SK-N-SH treated with all-trans-retinoic acid at 6 μM for 48 hours (cell line): ENCODE measurements around the gene MSX1.

Source experiments
- ATAC-seq: fragments of 200-7000 bp; cut with Tn5 transposase; 3 replicates; pipeline ENCODE4 v1.9.1; 2020; ENCODE audit warnings: mild to moderate bottlenecking, moderate library complexity
- ARNTL ChIP-seq: fragments of 450-650 bp; formaldehyde crosslinking; IDR thresholded peaks from 2 replicates; pipeline ENCODE4 v1.5.0; 2020; ENCODE audit warnings: low read depth, mild to moderate bottlenecking, moderate library complexity, borderline replicate concordance
- BACH2 ChIP-seq: fragments of 250-450 bp; sonication (Bioruptor Pico); IDR thresholded peaks from 2 replicates; pipeline ENCODE4 v1.9.0; 2021; ENCODE audit warnings: mild to moderate bottlenecking, borderline replicate concordance
- CREB5 ChIP-seq: fragments of 250-450 bp; sonication (Bioruptor Pico); IDR thresholded peaks from 2 replicates; pipeline ENCODE4 v1.5.1; 2020; ENCODE audit warnings: low read depth, mild to moderate bottlenecking, moderate library complexity
- CSDC2 ChIP-seq: fragments of 250-450 bp; sonication (Bioruptor Pico); IDR thresholded peaks from 2 replicates; pipeline ENCODE4 v1.5.0; 2020; ENCODE audit warnings: mild to moderate bottlenecking, moderate library complexity
- GLIS3 ChIP-seq: fragments of 250-450 bp; sonication (Bioruptor Pico); IDR thresholded peaks from 2 replicates; pipeline ENCODE4 v1.5.0; 2020; ENCODE audit warnings: mild to moderate bottlenecking, moderate library complexity
- OSR1 ChIP-seq: fragments of 250-450 bp; sonication (Bioruptor Pico); IDR thresholded peaks from 2 replicates; pipeline ENCODE4 v1.8.0; 2022; ENCODE audit warnings: moderate library complexity, mild to moderate bottlenecking, inconsistent platforms
- PATZ1 ChIP-seq: fragments of 250-450 bp; sonication (Bioruptor Pico); IDR thresholded peaks from 2 replicates; pipeline ENCODE4 v1.8.0; 2020; ENCODE audit warnings: mild to moderate bottlenecking, moderate library complexity, borderline replicate concordance
- POU6F1 ChIP-seq: fragments of 250-450 bp; sonication (Bioruptor Pico); IDR thresholded peaks from 2 replicates; pipeline ENCODE4 v1.8.0; 2021; ENCODE audit warnings: low read depth, mild to moderate bottlenecking, moderate library complexity, borderline replicate concordance
- PPARA ChIP-seq: fragments of 250-450 bp; sonication (Bioruptor Pico); IDR thresholded peaks from 2 replicates; pipeline ENCODE4 v1.5.0; 2020; ENCODE audit warnings: mild to moderate bottlenecking, borderline replicate concordance
- RARB ChIP-seq: fragments of 250-450 bp; sonication (Bioruptor Pico); IDR thresholded peaks from 2 replicates; pipeline ENCODE4 v1.8.0; 2021; ENCODE audit warnings: mild to moderate bottlenecking, moderate library complexity
- SNAI2 ChIP-seq: fragments of 250-450 bp; sonication (Bioruptor Pico); IDR thresholded peaks from 2 replicates; pipeline ENCODE4 v1.5.0; 2020; ENCODE audit warnings: mild to moderate bottlenecking, moderate library complexity
- TCF4 ChIP-seq: fragments of 250-450 bp; sonication (Bioruptor Pico); IDR thresholded peaks from 2 replicates; pipeline ENCODE4 v1.8.0; 2021; ENCODE audit warnings: mild to moderate bottlenecking, moderate library complexity, borderline replicate concordance
- TSHZ2 ChIP-seq: fragments of 250-450 bp; sonication (Bioruptor Pico); IDR thresholded peaks from 2 replicates; pipeline ENCODE4 v1.5.0; 2020; ENCODE audit warnings: mild to moderate bottlenecking, moderate library complexity
- ZC3H10 ChIP-seq: fragments of 250-450 bp; sonication (Bioruptor Pico); IDR thresholded peaks from 2 replicates; pipeline ENCODE4 v1.5.1; 2021; ENCODE audit warnings: mild to moderate bottlenecking, moderate library complexity
- ZFP3 ChIP-seq: fragments of 250-450 bp; sonication (Bioruptor Pico); IDR thresholded peaks from 2 replicates; pipeline ENCODE4 v1.5.0; 2020; ENCODE audit warnings: mild to moderate bottlenecking, moderate library complexity
- ZFP30 ChIP-seq: fragments of 450-650 bp; formaldehyde crosslinking; IDR thresholded peaks from 2 replicates; pipeline ENCODE4 v1.5.0; 2022; ENCODE audit warnings: mild to moderate bottlenecking, moderate library complexity
- ZNF565 ChIP-seq: fragments of 450-650 bp; formaldehyde crosslinking; conservative IDR thresholded peaks from 2 replicates; pipeline ENCODE4 v1.5.0; 2020; ENCODE audit warnings: low read depth, mild to moderate bottlenecking, moderate library complexity
- ZNF70 ChIP-seq: fragments of 450-650 bp; formaldehyde crosslinking; IDR thresholded peaks from 2 replicates; pipeline ENCODE4 v1.5.0; 2020; ENCODE audit warnings: mild to moderate bottlenecking, moderate library complexity
- ZNF8 ChIP-seq: fragments of 450-650 bp; formaldehyde crosslinking; IDR thresholded peaks from 2 replicates; pipeline ENCODE4 v1.5.0; 2020; ENCODE audit warnings: mild to moderate bottlenecking, moderate library complexity
- TF ChIP-seq, protein P1 (sequence below): fragments of 250-450 bp; sonication (Bioruptor Pico); IDR thresholded peaks from 2 replicates; pipeline ENCODE4 v1.5.1; 2021; ENCODE audit warnings: mild to moderate bottlenecking, moderate library complexity

Gene MSX1

GRCh38 chr4:4889781-4890180 is 30.3 kb downstream of the MSX1 start (continued):
- TF ChIP-seq PPARA (CRISPR knock-in tag) = no peak
- no peak for TF ChIP-seq ZNF8 (CRISPR knock-in tag)
- no peak for TF ChIP-seq ZNF565 (CRISPR knock-in tag)
- TF ChIP-seq ZFP30 (CRISPR knock-in tag) = no peak
- no peak for TF ChIP-seq CSDC2 (CRISPR knock-in tag)
- TF ChIP-seq BACH2 = no peak
- TF ChIP-seq ZC3H10 = no peak
- TF ChIP-seq TCF4 (CRISPR knock-in tag) = no peak

DNA sequence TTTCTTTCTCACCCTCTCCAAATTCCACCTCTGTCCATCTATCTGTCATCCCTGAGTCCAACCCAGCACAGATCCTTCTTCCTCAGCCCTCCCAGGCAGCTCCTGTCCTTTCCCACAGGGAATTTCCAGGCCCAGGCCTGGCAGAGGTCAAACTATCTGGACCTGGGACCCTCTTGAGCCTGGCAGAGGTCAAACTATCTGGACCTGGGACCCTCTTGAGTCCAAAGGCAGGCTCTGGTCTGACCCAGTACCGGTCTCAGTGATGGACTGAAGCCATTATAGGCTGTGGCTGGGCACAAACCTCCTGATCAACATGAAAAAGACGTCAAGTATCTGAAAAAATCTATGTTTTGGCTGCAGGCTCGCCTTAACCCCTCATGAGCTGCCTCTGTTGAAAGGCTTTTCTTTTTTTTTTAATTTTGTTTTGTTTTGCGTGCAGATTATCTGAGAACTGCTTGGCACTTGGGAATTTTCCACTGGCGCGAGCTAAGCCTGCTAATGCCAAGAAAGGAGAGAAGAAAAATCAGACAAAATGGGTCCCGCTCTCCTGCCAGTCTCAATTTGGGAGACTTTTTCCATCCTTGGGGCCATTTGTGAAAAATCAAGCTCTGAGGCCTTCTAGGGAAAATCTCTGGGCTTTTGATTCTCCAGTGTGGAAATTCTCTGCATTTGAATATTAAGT is 31.2 kb downstream of the MSX1 start:
- no peak for ATAC-seq
- no peak for TF ChIP-seq POU6F1 (CRISPR knock-in tag)
- TF ChIP-seq ZC3H10 = no peak
- TF ChIP-seq ZNF8 (CRISPR knock-in tag) = no peak
- no peak for TF ChIP-seq CSDC2 (CRISPR knock-in tag)
- no peak for TF ChIP-seq CREB5 (CRISPR knock-in tag)
- TF ChIP-seq GLIS3 (CRISPR knock-in tag) = no peak
- TF ChIP-seq ZNF70 = no peak
- no peak for TF ChIP-seq RARB (CRISPR knock-in tag)
- TF ChIP-seq PATZ1 (CRISPR knock-in tag) = no peak
- TF ChIP-seq ZFP30 (CRISPR knock-in tag) = no peak
- TF ChIP-seq OSR1 (CRISPR knock-in tag) = no peak
- TF ChIP-seq, protein P1, sequence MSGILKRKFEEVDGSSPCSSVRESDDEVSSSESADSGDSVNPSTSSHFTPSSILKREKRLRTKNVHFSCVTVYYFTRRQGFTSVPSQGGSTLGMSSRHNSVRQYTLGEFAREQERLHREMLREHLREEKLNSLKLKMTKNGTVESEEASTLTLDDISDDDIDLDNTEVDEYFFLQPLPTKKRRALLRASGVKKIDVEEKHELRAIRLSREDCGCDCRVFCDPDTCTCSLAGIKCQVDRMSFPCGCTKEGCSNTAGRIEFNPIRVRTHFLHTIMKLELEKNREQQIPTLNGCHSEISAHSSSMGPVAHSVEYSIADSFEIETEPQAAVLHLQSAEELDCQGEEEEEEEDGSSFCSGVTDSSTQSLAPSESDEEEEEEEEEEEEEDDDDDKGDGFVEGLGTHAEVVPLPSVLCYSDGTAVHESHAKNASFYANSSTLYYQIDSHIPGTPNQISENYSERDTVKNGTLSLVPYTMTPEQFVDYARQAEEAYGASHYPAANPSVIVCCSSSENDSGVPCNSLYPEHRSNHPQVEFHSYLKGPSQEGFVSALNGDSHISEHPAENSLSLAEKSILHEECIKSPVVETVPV (CRISPR knock-in tag) = no peak
- no peak for TF ChIP-seq TSHZ2 (CRISPR knock-in tag)
- TF ChIP-seq ARNTL = no peak
- TF ChIP-seq SNAI2 (CRISPR knock-in tag) = no peak
- TF ChIP-seq, all 23 proteins: peak for 0

DNA sequence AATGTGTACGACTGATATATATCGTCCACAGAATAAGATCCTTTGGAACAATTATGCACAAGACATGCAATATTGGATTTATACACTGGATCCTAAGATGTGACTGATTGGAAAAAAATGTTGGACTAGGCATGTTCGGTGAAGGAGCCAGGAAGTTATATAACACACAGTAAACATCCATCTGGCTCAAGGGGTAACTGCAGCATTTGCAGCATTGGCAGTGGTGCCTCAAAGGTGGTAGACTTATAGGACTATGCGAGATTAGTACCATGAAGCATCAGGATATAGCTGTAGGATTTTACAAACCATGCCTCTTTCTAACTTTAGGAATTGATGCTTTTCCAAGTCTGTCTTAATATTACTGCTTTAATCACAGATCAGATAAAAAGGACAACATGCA is 34.3 kb downstream of the MSX1 start:
- TF ChIP-seq ARNTL (no peak), ZFP3 (no peak), TSHZ2 (CRISPR knock-in tag) (no peak), ZFP30 (CRISPR knock-in tag) (no peak), ZNF565 (CRISPR knock-in tag) (no peak), CREB5 (CRISPR knock-in tag) (no peak), RARB (CRISPR knock-in tag) (no peak), POU6F1 (CRISPR knock-in tag) (no peak)
- ATAC-seq = no peak
